HepG2 (cell line): Measurements from ENCODE around the gene KLHL12. TPM values are rescaled to one million over a fixed set of nuclear protein-coding genes. Genes with fewer than 3 reads are reported as not detected.

Experiments used
- ATF7-NPFF ChIP-seq: sonication (generic); formaldehyde crosslinking; IDR thresholded peaks from 2 replicates; pipeline ENCODE4 v1.8.1; 2023; ENCODE audit warnings: mild to moderate bottlenecking, low read depth, missing genetic modification reagents, moderate library complexity
- DDIT3 ChIP-seq: sonication (generic); formaldehyde crosslinking; IDR thresholded peaks from 2 replicates; pipeline ENCODE4 v1.4.0; 2020; ENCODE audit warnings: mild to moderate bottlenecking, missing genetic modification reagents
- FOXP4 ChIP-seq: sonication (generic); formaldehyde crosslinking; IDR thresholded peaks from 2 replicates; pipeline ENCODE4 v1.4.0; 2020; ENCODE audit warnings: missing genetic modification reagents
- MEIS1 ChIP-seq: sonication (generic); formaldehyde crosslinking; IDR thresholded peaks from 2 replicates; pipeline ENCODE4 v1.9.0; 2021; ENCODE audit warnings: mild to moderate bottlenecking, missing genetic modification reagents, moderate library complexity, borderline replicate concordance
- ZBTB1 ChIP-seq: sonication (generic); formaldehyde crosslinking; IDR thresholded peaks from 2 replicates; pipeline ENCODE4 v1.4.0; 2020; ENCODE audit warnings: missing genetic modification reagents, borderline replicate concordance
- polyA plus RNA-seq, 8 experiments: library from polyadenylated mRNA; depleted of rRNA in 3 of 8; stranded (reverse) in 7 of 8; unstranded in 1 of 8; fragments of >200 nt; fragmentation: Illumina TruSeq in 4 of 8; extraction: Trizol in 4 of 8; gene quantifications; 2 replicates each; pipeline versions ENCODE4 v1.2.1 to v1.2.3, GENCODE V29; 2011 to 2016; ENCODE audit warnings: low read depth in 4 of 8, missing spikeins in 1 of 8, mixed read lengths in 1 of 8; ENCODE audit not compliant: insufficient read depth in 1 of 8
- total RNA-seq, 5 experiments: library from RNA; depleted of rRNA; stranded (reverse); fragments of >200 nt; fragmentation: Illumina TruSeq; extraction: Trizol; gene quantifications; 2 replicates each; pipeline ENCODE4 v1.2.3, GENCODE V29; 2016; ENCODE audit warnings: low read depth in 1 of 5
- TF ChIP-seq, protein P1 (sequence below): sonication (generic); formaldehyde crosslinking; IDR thresholded peaks from 2 replicates; pipeline ENCODE4 v1.5.1; 2020; ENCODE audit warnings: mild to moderate bottlenecking, missing genetic modification reagents, borderline replicate concordance

The KLHL12 gene
- total and polyA plus RNA-seq, 2 of the 13 experiments (the other 11 are each of a cell fraction or from before 2014, with no cell fraction given): 19.2 to 25.2 TPM

DNA sequence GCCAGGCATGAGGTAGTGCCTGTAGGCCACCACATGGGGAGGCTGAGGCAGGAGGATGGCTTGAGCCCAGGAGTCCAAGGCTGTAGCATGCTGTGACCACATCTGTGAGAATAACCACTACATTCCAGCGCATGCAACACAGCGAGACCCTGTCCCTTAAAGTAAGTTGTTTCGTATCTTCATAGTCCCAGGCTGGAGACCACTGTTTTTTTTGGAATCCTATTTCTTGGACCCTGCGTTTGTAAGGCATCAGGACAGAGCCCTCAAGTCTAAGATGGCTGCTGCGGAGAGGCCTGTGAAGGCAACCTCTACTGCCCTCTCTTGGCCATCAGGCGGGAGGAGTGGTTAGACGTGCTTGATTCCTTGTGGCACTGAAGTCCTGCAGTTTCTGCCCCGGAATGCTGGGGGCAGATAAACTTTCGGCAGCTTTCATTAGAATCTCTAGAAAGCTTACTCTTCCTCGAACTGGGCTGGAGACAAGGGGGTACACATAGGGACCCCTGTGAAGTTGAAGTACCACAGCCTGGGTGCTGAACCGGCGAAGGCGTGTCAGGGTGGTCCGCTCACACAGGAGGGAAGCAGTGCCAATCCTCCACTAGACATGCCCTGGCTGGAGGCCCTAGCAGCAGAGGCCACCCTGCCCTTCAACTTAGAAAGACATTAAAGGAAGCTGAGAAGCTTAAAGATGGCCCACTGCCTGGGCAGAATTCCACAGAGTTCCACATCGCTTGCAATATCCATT, 74.7 kb downstream of the KLHL12 start (continued):
- TF ChIP-seq DDIT3 (CRISPR knock-in tag) (no peak), ZBTB1 (CRISPR knock-in tag) (no peak), MEIS1 (CRISPR knock-in tag) (no peak), ATF7-NPFF (CRISPR knock-in tag) (no peak), FOXP4 (CRISPR knock-in tag) (no peak)
- TF ChIP-seq, protein P1, sequence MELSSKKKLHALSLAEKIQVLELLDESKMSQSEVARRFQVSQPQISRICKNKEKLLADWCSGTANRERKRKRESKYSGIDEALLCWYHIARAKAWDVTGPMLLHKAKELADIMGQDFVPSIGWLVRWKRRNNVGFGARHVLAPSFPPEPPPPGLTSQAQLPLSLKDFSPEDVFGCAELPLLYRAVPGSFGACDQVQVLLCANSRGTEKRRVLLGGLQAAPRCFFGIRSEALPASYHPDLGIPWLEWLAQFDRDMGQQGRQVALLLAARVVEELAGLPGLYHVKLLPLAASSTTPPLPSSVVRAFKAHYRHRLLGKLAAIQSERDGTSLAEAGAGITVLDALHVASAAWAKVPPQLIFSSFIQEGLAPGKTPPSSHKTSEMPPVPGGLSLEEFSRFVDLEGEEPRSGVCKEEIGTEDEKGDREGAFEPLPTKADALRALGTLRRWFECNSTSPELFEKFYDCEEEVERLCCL (CRISPR knock-in tag): no peak
